Measurements from ENCODE around the gene NAA40.

Gene NAA40

DNA sequence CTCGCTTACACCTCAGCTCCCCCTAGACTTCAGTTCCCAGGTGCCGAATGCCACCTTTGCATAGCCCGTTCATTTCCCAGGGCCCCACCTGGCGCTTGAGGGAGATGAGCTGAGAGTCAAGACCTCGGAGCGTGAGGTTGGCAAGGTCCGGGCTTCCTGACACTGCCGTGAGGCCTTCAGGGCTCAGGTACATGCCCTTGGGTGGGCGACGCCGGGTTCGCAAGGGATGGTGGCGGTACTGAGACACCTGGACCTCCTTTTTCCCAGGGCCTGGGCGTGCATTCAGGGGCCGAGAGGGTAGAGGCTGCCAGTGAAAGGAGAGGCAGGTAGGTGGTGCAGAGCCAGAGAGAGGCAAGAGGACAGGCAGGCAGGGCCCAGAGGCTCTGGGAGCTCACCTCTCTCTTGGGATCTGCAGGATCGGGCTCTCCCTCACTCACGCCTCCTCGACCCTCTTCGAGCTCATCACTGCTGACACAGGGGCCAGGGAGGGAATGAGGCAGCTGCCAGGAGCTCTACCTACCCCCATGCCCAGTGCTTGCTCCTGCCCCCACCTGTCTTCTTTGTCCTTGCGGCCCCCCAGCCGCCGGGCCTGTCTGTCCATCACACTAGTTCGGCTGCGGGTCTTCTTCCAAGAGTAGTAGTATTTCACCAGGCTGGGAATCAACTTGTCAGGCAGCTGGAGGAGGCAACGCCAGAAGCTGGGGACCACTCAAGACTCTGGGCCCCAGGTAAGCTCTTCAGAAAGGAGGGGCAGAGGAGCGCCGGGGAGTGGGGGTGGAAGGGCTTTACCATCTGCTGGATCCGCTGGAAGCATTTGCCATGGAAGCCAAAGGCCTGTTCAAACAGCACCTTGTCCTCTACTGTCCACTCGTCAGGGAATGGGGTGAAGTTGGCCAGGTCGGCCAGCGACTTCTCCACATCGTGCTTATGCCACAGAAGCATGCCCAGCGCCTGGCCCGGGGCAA, 24.7 kb upstream of the NAA40 start:
- DNase-seq: no peak

GRCh38 chr11:63914896-63915691, 23.7 kb upstream of the NAA40 start:
- DNase-seq: no peak

- no peak for DNase-seq
Observed at GRCh38 chr11:63915961-63916836, 22.6 kb upstream of the NAA40 start.

- DNase-seq: peak; percentile 69
Observed at GRCh38 chr11:63916837-63917691, 21.7 kb upstream of the NAA40 start, which contains the start of gene RCOR2. TSS of gene RCOR2 (minus strand) at chr11:63917164. CDS start at chr11:63916456, 708 bp downstream.

- DNase-seq: peak; percentile 20
Observed at GRCh38 chr11:63917692-63918506, 20.9 kb upstream of the NAA40 start.

DNA sequence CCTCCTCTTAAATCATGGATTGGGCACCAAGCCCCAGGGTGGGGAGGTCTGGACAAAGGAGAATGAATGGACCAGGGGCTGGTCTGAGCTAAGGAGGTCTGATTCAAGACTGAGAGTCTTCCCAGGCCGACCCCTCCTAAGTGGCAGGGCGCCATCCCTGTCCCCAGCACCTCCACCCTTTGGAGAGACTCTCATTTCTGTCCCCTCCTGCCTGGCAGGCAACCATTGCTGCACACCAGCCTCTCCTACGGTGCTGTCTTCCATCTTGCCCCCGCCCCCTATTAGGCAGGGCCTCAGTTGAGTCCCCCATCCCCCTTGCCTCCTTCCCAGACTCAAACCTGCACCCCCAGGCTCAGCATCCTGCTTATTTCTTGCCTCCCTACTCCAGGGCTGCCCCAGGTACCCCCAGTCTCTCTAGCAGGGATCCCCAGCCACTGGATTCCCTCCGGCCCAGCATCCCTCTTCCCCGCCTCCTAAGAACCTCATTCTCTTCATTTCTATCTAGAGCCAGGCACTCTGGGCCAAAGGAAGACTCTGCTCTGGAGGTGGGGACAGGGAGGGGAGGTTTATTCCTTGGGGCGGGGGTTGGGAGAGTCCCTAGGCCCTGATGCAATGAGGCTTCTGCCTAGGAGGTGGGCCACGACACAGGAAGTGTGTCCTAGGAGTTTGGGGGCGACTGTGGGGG, 20.2 kb upstream of the NAA40 start:
- DNase-seq: no peak

GRCh38 chr11:63919267-63920125, 19.3 kb upstream of the NAA40 start:
- DNase-seq: no peak

- no peak for DNase-seq
Observed at GRCh38 chr11:63920126-63920938, 18.5 kb upstream of the NAA40 start.

- DNase-seq: no peak
Observed at GRCh38 chr11:63920939-63921417, 17.8 kb upstream of the NAA40 start.

- DNase-seq: no peak
Observed at GRCh38 chr11:63922673-63923192, 16.1 kb upstream of the NAA40 start.

- DNase-seq: no peak
Observed at GRCh38 chr11:63923319-63923718, 15.5 kb upstream of the NAA40 start.

DNA sequence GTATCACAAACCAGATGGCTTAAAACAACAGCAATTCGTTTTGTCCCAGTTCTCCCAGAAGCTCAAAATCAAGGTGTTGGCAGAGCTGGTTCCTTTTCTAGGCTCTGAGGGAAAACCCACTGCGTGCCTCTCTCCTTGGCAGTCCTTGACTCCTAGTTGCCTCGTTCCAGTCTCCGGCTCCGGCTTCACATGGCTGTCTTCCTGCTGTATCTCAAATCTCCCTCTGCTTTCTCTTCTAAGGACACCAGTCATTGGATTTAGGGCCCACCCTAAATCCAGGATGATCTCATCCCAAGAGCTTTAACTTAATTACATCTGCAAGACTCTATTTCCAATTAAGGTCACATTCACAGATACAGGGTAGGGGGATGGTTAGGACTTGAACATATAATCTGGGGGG, 9.2 kb upstream of the NAA40 start:
- DNase-seq: no peak

- no peak for DNase-seq
Observed at GRCh38 chr11:63931045-63931444, 7.8 kb upstream of the NAA40 start.

GRCh38 chr11:63931876-63932275, 6.9 kb upstream of the NAA40 start:
- no peak for DNase-seq

DNA sequence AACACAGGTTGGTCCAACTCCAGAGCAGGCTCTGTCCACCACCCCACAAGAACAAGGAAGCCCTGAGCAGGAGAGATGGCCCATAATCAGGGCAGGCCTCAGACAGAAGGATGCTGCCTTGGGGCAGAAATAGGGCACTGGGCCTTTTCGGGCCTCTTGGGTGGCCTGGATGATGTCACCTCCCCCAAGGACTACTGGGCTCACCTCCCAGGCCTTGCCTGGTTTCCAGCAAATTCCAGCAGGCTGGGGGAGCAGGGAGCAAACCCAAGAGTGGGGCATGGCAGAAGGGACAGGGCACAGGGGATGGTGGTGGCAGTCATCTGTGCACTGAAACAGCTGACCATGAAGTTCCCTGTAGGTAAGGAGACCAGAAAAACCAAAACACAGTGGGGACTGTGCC, 5.3 kb upstream of the NAA40 start:
- no peak for DNase-seq

GRCh38 chr11:63937713-63938478, 906 bp upstream of the NAA40 start:
- DNase-seq: no peak

DNA sequence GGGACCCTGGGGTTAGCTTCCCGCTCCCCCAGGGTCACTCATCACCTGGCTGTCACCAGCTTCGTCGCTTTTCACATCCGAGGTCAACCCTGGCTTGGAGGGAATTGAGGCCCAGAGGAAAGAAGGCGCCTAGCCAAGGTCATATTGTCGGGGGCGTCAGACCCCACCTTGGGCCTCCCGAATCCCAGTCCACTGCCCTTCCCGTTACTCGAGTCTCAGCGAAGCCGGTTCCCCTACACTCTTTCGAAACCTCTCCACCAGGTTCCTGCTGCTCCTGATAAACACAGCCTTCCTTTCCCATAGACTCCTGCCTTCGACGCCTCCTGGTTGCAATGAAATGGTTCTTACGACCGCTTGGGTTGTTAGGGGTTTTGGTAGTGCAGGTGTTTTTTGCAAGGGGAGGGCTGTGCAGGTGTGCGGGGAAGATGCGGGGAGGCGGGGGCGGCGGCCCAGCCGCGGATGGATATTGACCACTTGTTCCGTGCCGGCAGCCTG, 642 bp downstream of the NAA40 start:
- DNase-seq: no peak
